Hematopoietic multipotent progenitor cell treated with erythropoietin and hydrocortisone succinate and interleukin-3 and kit ligand, for 15 days (in vitro differentiated cells): Measurements from ENCODE around the gene ARHGEF38.
"Not testable (repeated sequence)": the region's sequence is repeated elsewhere in the genome, so short reads cannot be mapped to it uniquely, and the experiment has no call there.

Experiments used
- DNase-seq: peaks from one replicate; pipeline ENCODE4 v3.0.0-alpha.2; 2015; ENCODE audit warnings: low spot score

ARHGEF38 gene

DNA sequence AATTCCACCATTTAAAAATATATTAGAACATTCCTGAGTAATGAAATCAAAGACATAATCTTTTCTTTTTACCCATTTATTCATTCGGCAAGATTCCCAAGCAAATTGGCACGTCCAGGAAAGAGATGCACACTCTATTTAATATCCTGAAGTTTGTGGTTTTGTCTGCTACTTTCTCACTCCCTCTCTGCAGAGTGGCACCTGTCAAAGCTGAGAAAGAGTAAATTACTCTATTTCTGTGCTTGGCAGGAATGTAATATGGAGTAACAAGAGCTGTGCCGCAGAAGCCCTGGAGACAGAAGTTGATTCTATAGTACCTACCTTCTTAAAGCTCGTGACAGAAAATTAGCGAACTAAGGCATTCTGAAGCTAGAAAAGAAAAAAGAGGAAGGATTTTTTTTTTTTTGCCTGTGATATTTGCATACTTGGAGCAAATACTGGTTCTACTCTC is 161.7 kb downstream of the ARHGEF38 start:
- DNase-seq: peak; percentile 14

DNA sequence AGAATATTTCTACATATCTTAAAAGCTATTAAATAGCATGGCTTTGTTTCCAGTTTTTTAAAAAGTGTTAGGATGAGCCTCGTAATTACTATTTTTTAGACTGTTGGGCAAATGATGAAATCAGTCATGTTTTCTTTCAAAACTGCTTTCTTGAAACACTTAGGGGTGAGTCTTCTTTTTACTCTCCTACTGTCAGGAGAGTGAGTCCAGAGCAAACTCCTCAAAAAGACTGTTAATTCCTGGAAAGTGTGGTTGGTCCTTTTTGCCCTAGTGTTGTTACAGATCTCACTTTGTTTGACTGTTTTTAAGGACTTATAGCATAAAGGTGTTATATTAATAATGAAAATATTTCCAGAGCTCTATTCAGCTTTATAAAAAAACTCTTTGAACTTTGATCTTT is 162.5 kb downstream of the ARHGEF38 start:
- peak; percentile 8 for DNase-seq

DNA sequence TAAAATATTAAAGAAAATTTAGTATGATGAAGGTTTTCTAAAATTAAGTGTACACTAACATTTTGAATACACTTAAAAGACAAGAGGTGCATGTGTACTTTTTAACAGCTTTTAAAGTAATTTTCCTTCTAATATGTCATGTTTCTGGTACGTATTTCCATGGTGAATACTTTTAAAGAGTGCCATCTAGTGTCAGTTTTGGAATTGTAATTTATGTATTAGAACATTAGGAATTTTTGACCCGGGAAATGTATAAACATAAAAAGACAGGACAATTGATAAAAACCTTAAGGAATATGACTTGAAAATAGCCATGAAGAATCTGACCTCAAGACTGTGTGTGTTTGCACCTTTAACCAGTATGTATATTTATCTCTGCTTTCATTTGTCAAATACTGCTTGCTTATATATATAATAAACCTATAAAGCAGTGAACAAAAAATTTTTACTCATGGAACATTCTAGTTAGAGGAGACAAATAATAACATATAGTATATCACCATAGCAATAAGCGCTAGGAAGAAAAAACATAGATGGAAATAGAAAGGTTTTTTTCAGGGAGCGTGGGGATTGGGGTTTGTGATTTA is 163.4 kb downstream of the ARHGEF38 start:
- DNase-seq: peak; percentile 69

DNA sequence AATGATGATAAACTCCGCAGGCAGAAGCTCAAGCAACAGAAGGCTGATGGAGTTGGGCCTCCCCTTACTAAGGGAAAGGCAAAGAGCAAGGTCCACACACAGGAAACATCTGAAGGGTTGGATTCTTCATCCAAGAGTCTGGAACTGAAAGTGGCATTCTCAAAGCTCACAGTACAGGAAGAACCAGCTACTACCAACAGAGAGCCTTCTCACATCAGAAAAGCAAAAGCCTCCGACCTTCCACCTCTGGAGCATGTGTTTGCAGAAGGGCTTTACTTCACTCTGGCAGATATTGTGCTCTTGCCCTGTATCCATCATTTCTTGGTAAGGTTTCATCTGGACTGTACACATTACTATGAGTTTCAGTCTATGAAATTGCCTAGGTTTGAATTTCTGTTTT is 166.8 kb downstream of the ARHGEF38 start:
- no peak for DNase-seq

DNA sequence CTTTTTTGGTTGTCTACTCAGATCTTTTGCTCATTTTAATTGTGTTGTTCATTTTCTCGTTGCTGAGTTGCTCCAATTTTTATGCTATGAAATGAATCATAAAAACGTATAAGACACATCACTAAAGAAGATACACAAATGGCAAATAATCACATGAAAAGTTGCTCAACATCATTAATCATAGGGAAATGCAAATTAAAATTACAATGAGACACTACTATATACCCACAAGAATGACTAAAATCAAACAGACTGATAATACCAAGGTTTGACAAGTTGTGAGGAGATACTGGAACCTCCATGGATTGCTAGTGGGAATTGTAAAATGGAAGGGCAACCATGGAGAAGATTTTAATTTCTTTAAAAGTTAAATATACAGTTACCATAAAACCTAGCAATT is 173.2 kb downstream of the ARHGEF38 start:
- no peak for DNase-seq

DNA sequence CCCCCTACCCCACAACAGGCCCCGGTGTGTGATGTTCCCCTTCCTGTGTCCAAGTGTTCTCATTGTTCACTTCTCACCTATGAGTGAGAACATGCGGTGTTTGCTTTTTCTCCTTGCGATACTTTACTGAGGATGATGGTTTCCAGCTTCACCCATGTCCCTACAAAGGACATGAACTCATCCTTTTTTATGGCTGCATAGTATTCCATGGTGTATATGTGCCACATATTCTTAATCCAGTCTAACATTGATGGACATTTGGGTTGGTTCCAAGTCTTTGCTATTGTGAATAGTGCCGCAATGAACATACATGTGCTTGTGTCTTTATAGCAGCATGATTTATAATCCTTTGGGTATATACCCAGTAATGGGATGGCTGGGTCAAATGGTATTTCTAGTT is 177.5 kb downstream of the ARHGEF38 start:
- DNase-seq: not testable (repeated sequence)
